ENCODE measurements around the gene IGSF9B.

IGSF9B gene

DNA sequence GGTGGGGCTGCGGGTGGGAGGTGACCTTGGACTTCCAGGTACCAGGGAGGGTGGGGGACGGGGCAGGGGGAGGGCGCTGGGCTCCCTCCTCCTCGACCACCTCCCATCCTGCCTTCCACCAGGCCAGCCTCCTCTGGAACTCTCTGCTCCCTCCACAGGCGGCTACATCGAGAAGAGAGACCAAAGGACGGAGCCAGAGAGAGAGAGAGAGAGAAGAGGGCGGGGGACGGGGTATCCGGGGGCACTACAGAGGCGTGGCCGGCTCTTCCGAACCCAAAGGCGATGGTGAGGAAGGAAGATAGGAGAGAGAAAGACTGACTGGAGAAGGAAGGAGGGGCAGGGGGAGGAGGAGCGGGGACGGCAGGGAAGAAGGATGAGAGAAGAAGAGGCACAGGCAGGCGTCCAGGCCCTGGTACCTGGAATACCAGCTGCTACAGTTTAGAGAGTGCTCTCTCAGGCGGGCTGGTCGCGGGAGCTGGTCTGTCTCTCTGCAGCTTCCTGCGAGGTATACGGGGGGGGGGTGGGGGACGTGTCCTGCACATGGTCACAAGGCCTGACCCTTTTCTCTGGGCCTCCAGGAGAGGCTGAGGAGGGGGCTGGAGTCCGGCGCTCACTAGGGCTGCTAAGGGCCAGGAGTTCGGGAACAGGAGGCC, 38.0 kb downstream of the IGSF9B start:
- no peak for TF ChIP-seq GATA2 (IDR thresholded peaks at IDR 0.05; ENCODE audit: low read depth, low read length)

DNA sequence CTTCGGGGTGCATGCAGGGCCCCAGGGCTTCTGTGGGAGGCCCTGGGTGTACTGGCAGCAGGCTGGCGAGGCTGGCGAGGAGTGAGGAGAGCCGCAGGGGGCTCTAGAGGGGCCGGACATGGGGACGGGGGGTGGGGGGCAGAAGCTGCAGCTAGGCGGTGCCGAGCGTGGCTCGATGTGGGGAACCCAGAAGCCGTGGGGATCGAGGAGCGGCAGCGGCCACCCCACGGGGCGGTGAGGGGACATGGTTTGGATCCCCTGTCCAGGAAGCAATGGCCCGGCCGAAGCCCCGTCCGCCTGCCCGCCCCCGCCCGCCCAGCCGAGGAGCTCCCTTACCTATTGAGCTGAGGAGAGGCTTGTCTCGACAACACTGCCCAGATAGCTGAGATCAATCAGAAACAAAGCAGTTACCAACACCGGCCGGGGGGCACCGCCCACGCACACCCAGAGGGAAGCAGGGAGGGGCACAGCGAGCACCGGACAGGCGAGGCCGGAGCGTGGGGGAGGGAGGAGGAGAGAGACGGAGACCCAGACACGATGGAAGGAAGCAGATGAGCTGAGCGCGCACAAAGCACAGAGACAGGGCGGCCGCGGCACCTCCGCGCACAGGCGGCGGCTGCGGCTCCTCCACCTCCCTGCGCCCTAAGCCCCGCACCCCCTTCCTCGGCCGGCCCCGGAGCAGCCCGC, 38.7 kb downstream of the IGSF9B start:
- TF ChIP-seq GATA2 (IDR thresholded peaks at IDR 0.05; ENCODE audit: low read depth, low read length) (no peak), GATA3 (IDR thresholded peaks at IDR 0.05; ENCODE audit: low read depth, low read length) (no peak)

DNA sequence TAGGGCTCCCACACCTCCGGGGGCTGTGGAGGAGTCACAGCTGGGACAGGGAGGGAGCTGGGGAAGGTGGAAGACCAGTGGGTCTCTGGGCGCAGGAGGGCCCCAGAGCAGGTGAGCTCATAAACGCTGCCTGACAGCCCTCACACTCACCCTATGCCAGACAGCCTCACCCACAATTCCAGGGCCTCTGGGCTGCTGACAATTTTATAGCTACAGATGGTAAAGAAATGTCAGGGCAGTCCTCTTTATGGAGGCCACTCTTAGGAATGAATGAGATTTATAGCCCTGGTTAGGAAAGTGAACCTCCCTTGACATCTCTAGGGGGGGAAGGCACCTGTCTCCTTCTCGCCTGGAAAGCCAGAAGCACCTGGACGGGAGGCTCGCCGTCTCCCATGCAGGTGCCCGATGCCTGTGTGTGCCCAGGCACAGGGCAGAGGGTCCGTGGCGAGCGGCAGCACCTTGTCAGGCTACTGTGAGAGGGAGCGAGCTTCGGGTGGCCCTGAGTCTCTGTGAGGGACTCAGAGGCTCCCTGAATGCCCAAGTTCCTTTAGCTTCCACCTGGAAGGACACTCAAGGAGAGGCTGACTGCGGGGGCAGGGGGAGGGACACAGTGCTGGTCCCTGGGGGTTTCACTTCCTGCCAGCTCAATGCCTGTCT, 39.9 kb downstream of the IGSF9B start:
- no peak for TF ChIP-seq GATA3 (IDR thresholded peaks at IDR 0.05; ENCODE audit: low read depth, low read length)
- no peak for TF ChIP-seq GATA2 (IDR thresholded peaks at IDR 0.05; ENCODE audit: low read depth, low read length)

DNA sequence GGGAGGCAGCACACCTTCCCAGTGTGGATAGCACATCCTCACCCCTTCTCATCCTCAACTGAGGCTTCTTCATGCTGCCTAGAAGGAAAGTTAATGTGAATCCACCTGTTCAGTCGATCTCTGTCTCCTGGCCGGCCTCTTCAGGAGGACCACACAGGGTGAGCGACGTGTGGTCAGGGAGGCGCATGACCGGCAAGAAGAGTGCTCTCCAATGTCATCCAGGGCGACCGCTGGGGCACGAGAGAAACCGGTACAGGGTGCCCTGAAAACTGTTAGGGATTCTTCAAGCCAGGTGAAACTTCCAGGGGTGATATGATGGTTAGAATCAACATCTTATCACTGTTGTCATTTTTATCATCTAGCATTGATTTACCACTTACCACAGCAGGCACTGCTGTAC, 43.0 kb downstream of the IGSF9B start:
- TF ChIP-seq GATA3 (IDR thresholded peaks at IDR 0.05; ENCODE audit: low read depth, low read length) (no peak), GATA2 (IDR thresholded peaks at IDR 0.05; ENCODE audit: low read depth, low read length) (no peak)

DNA sequence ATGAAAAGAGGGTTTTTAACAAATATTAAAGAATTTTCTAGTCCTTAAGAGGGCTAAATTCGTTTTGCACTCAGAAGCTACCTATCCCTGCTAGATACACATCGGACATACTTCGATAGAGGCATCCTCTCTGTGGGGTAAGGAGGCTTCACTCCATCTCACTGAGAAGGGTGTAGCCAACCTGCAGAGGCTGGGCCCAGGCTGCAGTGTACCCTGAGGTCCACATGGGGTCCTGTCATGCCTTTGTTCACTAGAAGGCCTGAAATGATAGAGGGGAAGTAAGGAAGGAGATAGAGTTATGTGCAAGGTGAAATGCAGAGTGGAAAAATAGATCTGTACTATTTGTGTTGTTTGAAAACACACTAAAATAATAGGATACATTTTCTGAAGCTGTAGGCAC, 45.6 kb downstream of the IGSF9B start:
- TF ChIP-seq GATA3 (IDR thresholded peaks at IDR 0.05; ENCODE audit: low read depth, low read length) (no peak), GATA2 (IDR thresholded peaks at IDR 0.05; ENCODE audit: low read depth, low read length) (no peak)

DNA sequence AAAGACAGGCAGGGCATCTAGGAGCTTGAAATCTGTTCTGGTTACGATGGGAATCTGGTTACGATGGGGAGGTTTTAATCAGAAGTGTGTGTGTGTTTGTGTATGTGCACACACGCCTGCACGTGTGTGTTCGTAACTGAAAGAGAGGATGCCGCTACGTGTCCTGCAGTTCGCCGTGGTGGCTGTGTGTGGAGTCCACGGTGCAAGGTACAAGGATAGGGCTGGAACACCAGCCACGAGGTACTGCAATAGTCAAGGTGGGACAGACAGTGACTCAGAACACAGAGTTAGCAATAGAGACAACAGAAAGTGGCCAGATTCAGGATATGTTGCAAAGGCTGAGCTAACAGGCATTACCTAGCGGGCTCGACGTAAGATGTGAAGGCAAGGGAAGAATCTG, 46.7 kb downstream of the IGSF9B start:
- TF ChIP-seq GATA2 (IDR thresholded peaks at IDR 0.05; ENCODE audit: low read depth, low read length) = no peak

DNA sequence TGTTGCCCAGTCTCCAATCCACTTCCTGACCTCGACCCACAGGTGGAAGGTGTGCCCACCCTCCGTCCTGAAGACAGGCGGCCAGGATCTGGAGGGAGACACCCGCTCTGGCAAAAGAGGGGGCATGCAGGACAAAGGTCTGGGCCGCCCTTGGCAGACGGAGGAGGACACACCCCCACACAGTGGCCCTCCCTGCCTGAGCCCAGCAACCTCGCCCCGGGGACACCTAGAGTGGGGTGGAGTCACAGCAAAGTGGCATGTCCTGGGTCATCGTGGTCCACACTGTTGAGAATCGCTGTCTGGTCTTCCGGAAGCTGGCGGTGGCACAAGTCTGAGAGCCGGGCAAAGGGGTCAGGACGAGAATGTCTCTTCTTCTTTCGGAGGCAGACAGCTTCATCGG, 47.9 kb downstream of the IGSF9B start:
- no peak for TF ChIP-seq GATA3 (IDR thresholded peaks at IDR 0.05; ENCODE audit: low read depth, low read length)
- no peak for TF ChIP-seq GATA2 (IDR thresholded peaks at IDR 0.05; ENCODE audit: low read depth, low read length)

DNA sequence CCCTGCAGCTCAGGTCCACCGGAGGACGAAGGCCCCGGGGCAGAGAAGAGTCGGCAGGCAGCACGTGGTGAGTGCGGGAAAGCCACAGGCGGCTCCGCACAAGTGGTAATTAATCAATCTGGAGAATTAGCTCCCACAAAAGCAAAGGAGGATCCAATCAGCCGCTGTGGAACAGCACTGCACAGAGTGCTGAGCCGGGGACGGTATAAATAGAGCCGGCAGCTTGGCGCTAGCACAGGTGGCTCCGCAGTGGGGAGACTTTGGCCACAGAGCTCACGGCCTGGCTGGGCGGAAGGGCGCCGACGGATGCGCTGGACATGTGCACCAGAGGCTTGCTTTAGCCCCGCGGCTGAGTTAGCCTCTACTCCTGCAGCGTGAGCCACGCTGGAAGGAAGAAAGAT, 48.9 kb downstream of the IGSF9B start:
- TF ChIP-seq GATA3 (IDR thresholded peaks at IDR 0.05; ENCODE audit: low read depth, low read length) = no peak

DNA sequence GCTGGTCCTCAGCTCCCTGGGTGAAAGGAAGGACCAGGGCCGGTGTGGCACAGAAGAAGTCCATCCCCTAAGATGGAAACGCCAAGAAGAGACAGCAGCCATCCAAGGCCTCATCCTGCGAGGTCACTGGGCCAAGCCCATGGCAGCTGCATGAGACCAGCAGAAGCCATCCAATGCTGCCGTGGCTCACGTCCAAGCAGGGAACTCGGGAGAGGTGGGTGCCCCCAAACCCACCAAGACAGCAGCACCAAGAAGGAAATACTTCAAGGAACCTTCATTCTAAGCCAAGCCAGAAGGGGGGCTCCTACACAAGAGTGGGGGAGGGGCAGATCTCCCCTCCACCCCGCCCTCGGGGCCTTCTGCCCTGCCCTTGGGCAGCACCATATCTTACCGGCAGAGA, 49.6 kb downstream of the IGSF9B start:
- TF ChIP-seq GATA2 (IDR thresholded peaks at IDR 0.05; ENCODE audit: low read depth, low read length) = no peak
- no peak for TF ChIP-seq GATA3 (IDR thresholded peaks at IDR 0.05; ENCODE audit: low read depth, low read length)

DNA sequence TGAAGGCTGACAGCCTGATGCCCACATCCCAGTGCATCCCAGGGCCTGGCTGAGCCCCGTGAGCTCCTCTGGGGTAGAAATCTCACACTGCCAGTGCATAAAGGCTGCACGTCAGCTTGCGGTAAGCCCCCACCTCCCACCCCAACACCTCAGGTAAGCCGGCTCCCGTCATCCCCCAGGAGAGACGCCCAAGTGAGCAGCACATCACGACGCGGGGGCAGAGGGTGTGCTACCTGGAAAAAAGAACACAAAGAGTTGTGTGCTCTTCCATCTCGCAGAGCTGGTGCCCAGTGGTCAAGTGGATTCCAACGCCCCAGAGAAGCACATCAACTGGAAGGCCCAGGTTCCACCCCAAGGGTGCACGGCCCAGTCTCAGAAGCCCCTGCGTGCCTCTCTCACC, 50.0 kb downstream of the IGSF9B start:
- TF ChIP-seq GATA2 (IDR thresholded peaks at IDR 0.05; ENCODE audit: low read depth, low read length) (no peak), GATA3 (IDR thresholded peaks at IDR 0.05; ENCODE audit: low read depth, low read length) (no peak)

DNA sequence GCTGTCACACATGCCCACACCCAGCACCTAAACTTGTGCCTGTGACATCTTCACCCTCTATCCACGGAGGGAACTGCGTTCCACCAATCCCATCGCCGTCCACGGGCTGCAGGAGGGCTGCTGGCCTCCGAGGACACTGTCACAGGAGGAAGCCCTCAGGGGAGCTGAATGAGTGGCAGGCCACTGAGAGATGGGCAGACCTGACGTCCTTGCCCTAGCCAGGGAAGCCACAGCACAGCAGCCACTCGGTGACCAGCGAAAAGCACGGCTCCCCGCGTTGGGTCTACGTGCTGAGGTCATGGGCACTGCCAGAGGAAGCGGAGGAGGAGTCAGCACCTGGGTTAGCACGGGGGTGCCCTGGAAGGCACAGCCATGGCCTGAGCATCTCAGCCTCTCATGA, 50.5 kb downstream of the IGSF9B start:
- TF ChIP-seq GATA2 (IDR thresholded peaks at IDR 0.05; ENCODE audit: low read depth, low read length) (no peak), GATA3 (IDR thresholded peaks at IDR 0.05; ENCODE audit: low read depth, low read length) (no peak)

DNA sequence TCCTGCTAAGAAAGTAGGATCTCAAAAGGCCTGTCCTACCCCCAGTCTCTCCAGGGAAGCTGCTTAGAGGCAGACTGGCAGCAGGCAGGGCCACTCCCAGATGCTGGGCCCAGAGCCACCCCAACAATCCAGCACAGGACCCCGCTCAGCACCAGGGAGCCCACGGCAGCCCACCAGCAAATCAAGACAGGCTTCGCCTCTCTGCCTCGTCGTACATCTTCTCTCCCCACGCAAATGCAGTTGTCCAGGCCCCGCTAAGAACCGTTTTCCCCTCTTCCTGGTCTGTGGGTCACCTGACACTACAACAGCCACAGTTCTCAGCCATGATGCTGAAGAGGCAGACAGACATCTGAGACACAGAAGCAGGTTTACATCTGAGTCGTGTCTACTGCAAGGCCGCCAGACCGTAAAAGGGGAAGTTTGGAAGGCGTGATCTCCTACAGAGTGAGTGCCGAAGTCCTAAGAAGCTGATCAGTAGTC, 51.1 kb downstream of the IGSF9B start:
- no peak for TF ChIP-seq GATA3 (IDR thresholded peaks at IDR 0.05; ENCODE audit: low read depth, low read length)
- TF ChIP-seq GATA2 (IDR thresholded peaks at IDR 0.05; ENCODE audit: low read depth, low read length) = no peak

DNA sequence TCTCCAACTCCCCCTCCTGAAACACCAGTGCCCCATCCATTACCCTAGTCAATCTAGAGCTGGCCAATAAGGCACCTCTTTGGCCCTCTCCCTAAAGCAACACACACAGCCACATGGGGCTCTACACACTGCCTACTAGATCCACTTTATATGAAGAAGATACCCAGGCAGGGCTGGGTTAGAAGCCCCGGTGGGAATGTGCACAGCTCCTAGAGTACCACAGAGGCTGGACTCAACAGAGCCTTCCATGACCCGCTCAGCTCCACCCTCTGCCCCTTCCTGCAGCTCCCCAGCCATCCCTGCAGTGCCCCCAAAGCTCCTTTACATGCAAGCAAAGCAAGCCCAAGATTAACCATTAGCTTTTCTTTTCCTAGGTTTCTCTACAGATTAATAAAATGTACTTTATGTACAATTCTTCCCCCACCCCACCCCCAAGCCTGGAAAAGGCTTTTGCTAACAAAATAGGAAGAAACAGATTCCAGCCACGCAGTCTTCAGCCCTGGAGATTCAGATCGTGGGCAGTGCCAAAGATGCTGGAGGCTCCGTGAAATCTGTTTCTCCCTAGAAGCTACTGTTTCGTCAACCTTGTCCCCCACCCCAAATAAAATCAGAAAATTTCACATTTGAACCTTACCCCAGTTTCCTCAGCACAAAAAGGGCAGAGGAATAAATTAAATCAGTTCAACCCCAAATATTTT, 51.8 kb downstream of the IGSF9B start:
- TF ChIP-seq GATA2 (IDR thresholded peaks at IDR 0.05; ENCODE audit: low read depth, low read length) (no peak), GATA3 (IDR thresholded peaks at IDR 0.05; ENCODE audit: low read depth, low read length) (no peak)

Data from SH-SY5Y (cell line).